Tibial artery (tissue), 4 donors: ENCODE results near the gene FAM118A.
A peak's percentile ranks its signal among the peaks of the same experiment; 100 is the strongest.

Source experiments
- DNase-seq, 2 donors: peaks; one replicate each; pipeline ENCODE4 v3.0.0-alpha.2; 2019
- H3K27ac ChIP-seq, 2 donors: fragments of 200-600 bp; sonication (generic) in 1 of 2; 1 replicate in 1 of 2; 2 replicates in 1 of 2; pipeline ENCODE4 v1.5.1; 2018 to 2019; ENCODE audit warnings: mild to moderate bottlenecking in 1 of 2
- H3K27me3 ChIP-seq, 2 donors: fragments of 200-600 bp; sonication (generic) in 1 of 2; one replicate each; pipeline versions ENCODE4 v1.5.1 to v1.6.0; 2016 to 2019
- H3K36me3 ChIP-seq, 3 donors: fragments of 200-600 bp; sonication (generic) in 2 of 3; one replicate each; pipeline ENCODE4 v1.5.1; 2016 to 2019; ENCODE audit warnings: mild to moderate bottlenecking in 2 of 3
- H3K4me1 ChIP-seq, 4 donors: fragments of 200-600 bp; sonication (generic) in 2 of 4; 1 replicate in 3 of 4; 2 replicates in 1 of 4; pipeline ENCODE4 v1.5.1; 2016 to 2019
- H3K4me3 ChIP-seq, 2 donors: fragments of 200-600 bp; sonication (generic) in 1 of 2; 1 replicate in 1 of 2; 2 replicates in 1 of 2; pipeline ENCODE4 v1.5.1; 2018 to 2019; ENCODE audit warnings: mild to moderate bottlenecking in 2 of 2
- H3K9me3 ChIP-seq, 3 donors: fragments of 200-600 bp; sonication (generic) in 1 of 3; one replicate each; pipeline ENCODE4 v1.5.1; 2016 to 2019
- CTCF ChIP-seq, 2 experiments: fragments of 200-600 bp in 1 of 2; fragments of 450-650 bp in 1 of 2; IDR thresholded peaks; one replicate each; pipeline ENCODE4 v1.5.1; 2017 to 2019; ENCODE audit warnings: antibody characterized with exemption in 2 of 2, mild to moderate bottlenecking in 1 of 2, moderate library complexity in 1 of 2
- intact Hi-C: fragments of 100-400 bp; cut with DNase I; formaldehyde crosslinking; loops from one replicate; pipeline ENCODE4 v1.15.0; 2023; ENCODE audit warnings: low total_unique reads

FAM118A gene

GRCh38 chr22:45308957-45309421 is 745 bp upstream of the FAM118A start:
- Histone ChIP-seq H3K36me3 (no peaks in the 10 kb centered on the region), H3K27ac (peak overlapping the region; percentile 90 to 91), H3K4me1 (peaks cover 0 to 24% (median 19%) of the 10 kb centered on the region in 4 donors), H3K9me3 (no peaks in the 10 kb centered on the region), H3K4me3 (peak overlapping the region; percentile 92 to 100), H3K27me3 (no peaks in the 10 kb centered on the region)
- DNase-seq, result no peak
- no peak for TF ChIP-seq CTCF (IDR thresholded peaks at IDR 0.05)
- intact Hi-C loops, result loop anchor here (1.0 kb wide), 1 partner anchor 69 kb away; the partner anchor contains the start of gene KIAA0930

GRCh38 chr22:45310331-45310976 is 720 bp downstream of the FAM118A start:
- H3K4me1 ChIP-seq, result peaks cover 0 to 26% (median 19%) of the 10 kb centered on the region in 4 donors
- intact Hi-C loops, result no loop called here
- peak overlapping the region; percentile 90 to 91 for H3K27ac ChIP-seq
- no peaks in the 10 kb centered on the region for H3K36me3 ChIP-seq
- no peaks in the 10 kb centered on the region for H3K27me3 ChIP-seq
- TF ChIP-seq CTCF (IDR thresholded peaks at IDR 0.05), result no peak
- no peak for DNase-seq
- no peaks in the 10 kb centered on the region for H3K9me3 ChIP-seq
- H3K4me3 ChIP-seq, result peak overlapping the region; percentile 92 to 100

GRCh38 chr22:45310977-45311531 is 1.3 kb downstream of the FAM118A start:
- Histone ChIP-seq H3K27ac (peak overlapping the region; percentile 90 to 91), H3K9me3 (no peaks in the 10 kb centered on the region), H3K27me3 (no peaks in the 10 kb centered on the region), H3K4me3 (peak overlapping the region; percentile 92 to 100), H3K36me3 (no peaks in the 10 kb centered on the region), H3K4me1 (peaks cover 0 to 26% (median 19%) of the 10 kb centered on the region in 4 donors)
- intact Hi-C loops, result no loop called here
- no peak for TF ChIP-seq CTCF (IDR thresholded peaks at IDR 0.05)
- no peak for DNase-seq

GRCh38 chr22:45312415-45312814 is 2.7 kb downstream of the FAM118A start:
- Histone ChIP-seq H3K27ac (no peak overlapping the region), H3K27me3 (no peaks in the 10 kb centered on the region), H3K4me3 (no peak overlapping the region), H3K4me1 (peaks cover 0 to 39% (median 26%) of the 10 kb centered on the region in 4 donors), H3K9me3 (no peaks in the 10 kb centered on the region), H3K36me3 (no peaks in the 10 kb centered on the region)
- DNase-seq, result no peak
- no peak for TF ChIP-seq CTCF (IDR thresholded peaks at IDR 0.05)
- intact Hi-C loops, result no loop called here

- Histone ChIP-seq H3K4me1 (peaks cover 0 to 43% (median 29%) of the 10 kb centered on the region in 4 donors), H3K4me3 (no peak overlapping the region), H3K27ac (no peak overlapping the region), H3K27me3 (no peaks in the 10 kb centered on the region), H3K36me3 (no peaks in the 10 kb centered on the region), H3K9me3 (no peaks in the 10 kb centered on the region)
- TF ChIP-seq CTCF (IDR thresholded peaks at IDR 0.05), result no peak
- intact Hi-C loops, result no loop called here
- no peak for DNase-seq
Measured at GRCh38 chr22:45312856-45313255, 3.1 kb downstream of the FAM118A start.
